Eye (tissue), 1 donor: ENCODE data around the gene PNPLA1.

Experiments used
- DNase-seq: peaks from one replicate; pipeline ENCODE4 v3.0.0-alpha.2; 2015

PNPLA1 gene

GRCh38 chr6:36246506-36247268 is 23.2 kb upstream of the PNPLA1 start:
- DNase-seq = no peak

GRCh38 chr6:36247693-36248092 is 22.2 kb upstream of the PNPLA1 start:
- no peak for DNase-seq

GRCh38 chr6:36248980-36249379 is 20.9 kb upstream of the PNPLA1 start:
- DNase-seq = no peak

- DNase-seq = no peak
Observed at GRCh38 chr6:36249536-36249935, 20.3 kb upstream of the PNPLA1 start.

DNA sequence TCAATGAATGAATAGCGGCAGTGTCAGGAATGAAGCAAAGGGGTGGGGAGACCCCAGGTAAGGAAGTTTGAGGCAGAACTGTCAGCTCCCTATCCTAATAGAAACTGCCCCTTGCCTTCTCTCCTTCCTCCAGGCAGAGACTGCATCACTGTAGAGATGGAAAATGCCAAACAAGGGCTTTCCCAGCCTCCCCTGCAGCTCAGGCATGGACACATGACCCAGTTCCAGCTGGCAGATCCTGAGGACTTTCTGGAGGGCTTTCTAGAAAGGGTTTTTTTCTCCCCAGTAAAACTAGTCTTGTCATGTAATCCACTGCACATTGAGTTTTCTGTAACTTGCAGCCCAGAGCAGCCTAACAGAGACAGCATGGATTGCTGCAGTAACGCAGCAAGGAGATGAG is 17.9 kb upstream of the PNPLA1 start:
- no peak for DNase-seq

- no peak for DNase-seq
Observed at GRCh38 chr6:36263390-36264000, 6.4 kb upstream of the PNPLA1 start.

DNA sequence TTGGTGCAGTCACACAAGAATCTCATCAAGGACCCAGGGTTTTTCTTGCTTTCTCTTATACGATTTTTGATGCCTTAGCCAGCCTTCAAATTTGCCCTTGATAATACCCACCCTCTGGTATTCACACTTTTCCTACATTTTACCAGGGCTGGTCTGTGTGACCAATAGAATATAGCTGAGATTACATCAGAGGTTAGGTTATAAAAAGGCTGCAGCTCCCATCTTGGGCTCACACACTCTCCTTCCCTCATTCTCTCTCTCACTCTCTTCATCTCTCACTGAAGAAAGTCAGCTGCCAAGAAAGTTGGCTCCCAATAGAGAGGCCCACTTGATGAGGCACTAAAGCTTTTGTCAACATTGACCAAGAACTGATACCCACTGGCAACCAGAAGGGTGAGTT is 4.1 kb upstream of the PNPLA1 start:
- DNase-seq = no peak

DNA sequence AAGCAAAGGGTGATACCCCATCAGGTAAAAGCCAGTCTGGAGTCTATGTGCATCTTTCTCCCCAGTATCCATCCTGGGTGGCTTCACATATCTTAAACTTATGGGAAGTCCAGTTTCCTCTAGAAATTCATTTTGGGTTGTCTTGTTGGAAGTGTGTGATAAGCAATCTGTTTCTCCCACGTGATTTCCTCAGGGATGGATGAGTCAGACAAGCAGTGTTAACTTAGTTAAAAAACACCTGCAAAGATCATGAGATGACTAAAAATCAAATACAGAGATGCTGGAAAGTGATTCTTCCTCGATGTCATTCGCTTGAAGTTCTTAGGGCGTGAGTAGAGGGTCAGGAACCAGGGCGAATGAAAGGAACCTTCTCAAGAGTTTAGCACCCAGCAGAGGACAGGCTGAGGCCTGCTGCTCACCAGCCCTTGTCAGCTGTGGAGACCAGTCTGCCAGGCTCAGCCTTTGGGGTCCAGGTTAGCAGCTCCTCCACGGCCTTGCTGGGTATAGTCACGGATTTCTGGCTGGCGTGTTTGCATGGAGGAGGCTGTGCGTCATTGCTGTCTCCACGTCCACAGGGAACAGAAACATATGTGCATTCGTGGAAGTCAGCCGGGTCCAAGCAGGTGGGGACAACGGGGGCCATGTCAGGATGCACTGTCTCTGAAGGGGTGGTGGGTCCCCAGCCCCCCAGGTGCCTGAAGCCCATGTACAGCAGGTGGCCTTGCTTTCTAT is 2.8 kb upstream of the PNPLA1 start:
- no peak for DNase-seq

DNA sequence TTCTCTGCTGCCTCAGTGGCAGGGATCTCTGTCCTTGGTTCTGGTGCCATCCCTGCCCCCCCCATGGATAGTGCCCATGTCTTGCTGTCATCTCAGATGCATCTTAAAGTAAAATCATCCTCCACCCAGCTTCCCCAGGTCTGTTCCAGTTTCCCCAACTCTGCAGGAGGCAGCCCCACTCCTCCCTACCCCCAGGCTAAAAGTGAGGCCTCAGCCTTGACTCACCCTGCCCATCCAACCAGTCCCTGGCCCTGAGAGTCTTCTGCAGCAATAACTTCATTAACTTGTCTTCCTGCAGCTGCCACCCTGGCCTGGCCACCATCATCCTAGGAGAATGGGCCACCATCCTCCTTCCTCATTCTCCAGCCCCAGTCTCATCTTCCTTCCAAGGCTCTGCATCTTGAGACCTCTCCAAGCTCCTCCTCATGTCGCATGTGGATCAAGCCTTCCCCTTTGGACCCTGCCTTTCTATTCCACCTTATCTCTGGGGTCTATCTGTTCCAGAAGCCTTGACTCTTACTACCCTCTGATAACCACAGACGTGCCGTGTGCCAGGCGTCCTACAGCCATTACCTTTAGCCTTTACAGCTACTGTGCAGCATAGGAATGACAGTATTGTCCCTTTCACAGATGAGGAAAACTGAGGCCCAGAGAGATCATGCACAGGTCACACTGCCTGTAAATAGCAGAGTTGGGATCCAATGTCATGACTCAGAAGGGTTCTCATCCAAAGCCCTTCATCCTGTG is 2.0 kb upstream of the PNPLA1 start:
- DNase-seq = no peak

- no peak for DNase-seq
Observed at GRCh38 chr6:36268478-36269275, 1.2 kb upstream of the PNPLA1 start.

DNA sequence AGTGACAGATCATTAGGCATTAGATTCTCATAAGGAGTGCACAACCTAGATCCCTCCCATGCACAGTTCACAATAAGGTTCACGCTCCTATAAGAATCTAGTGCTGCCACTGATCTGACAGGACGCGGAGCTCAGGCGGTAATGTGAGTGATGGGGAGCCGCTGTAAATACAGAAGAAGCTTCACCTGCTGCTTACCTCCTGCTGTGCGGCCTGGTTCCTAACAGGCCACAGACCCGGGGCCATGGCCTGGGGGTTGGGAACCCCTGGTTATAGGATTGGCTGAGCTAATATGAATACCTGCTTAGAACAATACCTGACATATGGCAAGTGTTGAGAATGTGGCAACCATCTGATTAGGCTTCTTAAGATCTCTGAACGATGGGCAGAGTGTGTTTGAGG is 2.4 kb downstream of the PNPLA1 start:
- no peak for DNase-seq

DNA sequence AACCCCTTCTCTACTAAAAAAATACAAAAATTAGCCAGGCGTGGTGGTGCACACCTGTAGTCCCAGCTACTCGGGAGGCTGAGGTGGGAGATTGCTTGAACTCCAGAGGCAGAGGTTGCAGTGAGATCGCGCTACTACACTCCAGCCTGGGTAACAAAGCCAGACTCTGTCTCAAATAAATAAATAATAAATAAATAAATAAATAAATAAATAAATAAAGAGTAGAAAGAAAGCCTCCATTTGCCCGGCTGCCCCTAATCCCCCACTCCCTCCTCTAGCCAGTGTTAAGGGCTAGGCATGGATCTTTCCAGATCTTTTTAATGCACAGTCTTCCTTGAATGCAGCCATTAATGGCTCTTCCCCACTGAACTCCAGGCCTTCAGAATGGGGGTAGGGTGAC is 3.2 kb downstream of the PNPLA1 start:
- DNase-seq = no peak

DNA sequence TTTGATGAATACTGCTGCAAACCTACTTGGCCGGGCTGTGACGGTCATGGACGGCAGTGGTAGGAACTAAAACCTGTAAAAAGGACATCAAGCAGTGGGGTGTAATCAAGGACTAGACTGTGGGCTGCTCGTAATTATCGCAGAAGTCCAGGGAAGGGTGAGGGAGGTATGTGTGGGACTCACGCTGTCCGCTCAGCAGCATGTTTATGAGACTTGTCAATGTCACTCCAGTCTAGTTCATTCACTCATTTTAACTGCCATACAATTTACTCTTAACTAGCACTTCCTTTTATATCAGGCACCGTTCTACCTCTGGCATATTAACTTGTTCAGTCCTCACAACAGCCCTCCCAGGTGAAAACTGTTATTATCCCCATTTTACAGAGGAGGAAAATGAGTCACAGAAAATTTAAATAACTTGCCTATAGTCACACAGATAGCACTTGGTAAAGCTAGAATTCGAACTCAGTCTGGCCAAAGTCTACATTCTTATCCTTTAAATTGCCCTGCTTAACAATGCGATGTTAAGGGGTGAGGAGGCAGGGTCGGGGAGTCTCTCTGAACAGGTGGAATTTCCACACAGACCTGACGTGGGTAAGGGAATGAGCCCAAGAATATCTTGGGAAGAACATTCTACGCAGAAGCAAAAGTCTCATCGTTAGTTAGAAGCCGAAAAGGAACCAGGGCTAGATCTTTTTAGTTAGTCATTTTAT is 4.1 kb downstream of the PNPLA1 start:
- no peak for DNase-seq

DNA sequence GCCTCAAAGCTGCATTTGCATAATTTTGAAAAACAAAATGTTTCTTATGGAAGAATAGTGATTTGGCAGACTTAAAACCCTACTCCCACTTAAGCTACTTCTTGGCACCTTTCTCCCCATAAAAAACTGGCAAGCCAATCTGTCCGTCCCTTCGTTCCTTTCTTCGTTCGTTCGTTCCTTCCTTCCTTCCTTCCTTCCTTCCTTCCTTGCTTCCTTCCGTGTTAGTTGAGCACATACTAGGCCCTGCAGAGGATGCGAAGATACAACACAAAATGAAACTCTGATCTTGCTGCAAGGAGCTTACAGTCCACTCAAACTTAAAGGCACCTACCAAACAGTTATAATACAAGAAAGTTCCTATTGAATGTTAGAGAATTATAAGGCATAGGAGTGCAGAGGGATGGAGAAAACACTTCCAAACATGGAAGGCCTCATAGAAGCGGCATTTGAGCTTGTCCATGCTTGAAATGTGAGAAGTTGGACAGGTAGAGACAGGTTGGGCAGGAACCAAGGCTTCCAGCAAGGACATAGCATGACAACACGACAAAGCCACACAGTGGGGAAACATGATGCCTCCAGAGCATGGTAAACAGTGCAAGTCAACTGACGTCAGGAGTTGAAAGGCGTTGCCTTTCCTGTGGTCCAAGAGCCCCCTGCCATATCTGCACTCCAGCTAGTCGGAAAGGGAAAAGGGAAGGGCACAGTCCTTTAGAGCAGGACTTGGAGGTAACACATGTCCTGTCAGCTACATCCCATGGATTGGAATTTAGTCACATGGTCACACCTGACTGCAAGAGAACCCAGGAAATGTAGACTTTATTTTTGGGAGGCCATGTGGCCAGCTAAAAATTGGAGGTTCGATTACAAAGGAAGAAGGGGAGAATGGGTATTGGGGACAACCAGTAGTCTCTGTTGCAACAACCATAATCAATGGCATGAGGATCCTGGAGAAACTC is 7.0 kb downstream of the PNPLA1 start:
- no peak for DNase-seq

DNA sequence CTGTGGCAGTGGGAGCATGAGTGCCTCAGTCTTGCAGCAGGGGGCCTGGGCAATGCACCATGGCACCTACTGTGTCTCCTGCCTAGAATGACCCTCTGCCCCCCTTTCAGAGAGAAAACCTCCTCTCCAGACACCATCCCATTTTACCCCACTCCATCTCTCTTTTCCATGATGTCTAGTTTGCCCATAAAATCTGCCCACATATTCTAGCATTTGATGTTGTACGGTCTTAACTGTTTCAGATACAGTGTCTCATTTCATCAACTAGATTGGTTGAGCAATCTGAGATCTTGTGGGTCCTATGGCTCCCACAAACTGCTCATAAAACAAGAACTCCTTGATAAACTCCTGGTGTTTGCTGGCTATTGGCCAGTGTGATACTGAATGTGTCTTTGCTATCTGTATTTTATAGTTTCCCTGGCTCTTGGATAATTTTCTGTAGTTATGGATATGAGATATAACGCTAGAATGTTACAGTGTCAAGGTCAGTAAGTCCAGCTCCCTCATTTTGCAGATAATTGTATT is 8.1 kb downstream of the PNPLA1 start:
- DNase-seq = no peak

DNA sequence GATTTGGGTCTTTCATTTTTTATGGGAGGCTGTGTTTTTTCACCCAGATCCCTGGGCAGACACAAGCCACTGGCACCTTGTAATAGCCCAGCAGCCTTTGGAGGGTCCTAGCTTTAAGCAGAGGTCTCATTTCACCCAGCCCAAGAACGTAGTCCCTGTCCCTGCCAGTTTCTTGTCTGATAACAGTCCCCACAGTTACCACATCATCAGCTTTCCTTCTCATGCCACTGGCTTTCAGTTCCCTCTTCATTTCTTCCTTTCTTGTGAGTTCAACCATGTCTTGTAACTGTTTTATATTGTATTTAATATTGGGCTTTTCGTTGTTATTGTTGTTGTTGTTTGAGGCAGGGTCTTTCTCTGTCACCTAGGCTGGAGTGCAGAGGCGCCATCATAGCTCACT is 10.6 kb downstream of the PNPLA1 start:
- DNase-seq = no peak

DNA sequence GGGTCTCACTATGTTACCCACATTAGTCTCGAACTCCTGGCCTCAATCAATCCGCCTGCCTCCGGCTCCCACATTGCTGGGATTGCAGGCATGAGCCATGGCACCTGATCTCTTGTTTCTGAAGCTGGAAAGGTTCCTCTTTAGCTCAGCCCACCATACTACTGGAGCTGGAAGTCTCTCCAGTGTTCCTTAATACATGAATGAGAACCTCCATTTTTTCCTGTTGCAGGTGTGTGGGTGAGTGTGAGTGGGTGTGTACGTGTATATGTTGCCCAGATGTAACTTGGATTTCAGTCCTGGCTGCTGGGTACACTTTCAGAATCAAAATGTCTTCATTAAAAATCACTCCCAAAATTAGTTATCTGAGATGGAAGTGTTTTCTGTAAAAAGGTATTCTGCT is 11.1 kb downstream of the PNPLA1 start:
- no peak for DNase-seq

DNA sequence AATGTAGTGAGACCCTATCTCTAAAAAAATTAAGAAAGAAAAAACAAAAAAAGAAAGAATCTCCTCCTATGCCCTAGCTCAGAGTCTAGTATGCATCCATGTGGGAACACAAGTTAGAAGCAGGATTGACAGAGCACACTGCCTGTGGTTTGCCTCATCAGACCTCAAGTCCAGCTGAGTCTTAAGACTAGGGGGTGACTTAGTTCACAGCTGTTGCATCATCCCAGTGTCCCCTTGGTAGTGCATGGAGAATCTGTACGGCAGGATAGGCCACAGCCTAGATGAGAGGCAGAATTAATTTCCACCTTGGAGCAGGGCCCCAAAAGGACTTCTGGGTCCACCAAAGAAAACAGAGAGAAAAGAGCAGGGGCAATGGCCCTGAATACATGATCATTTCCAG is 13.7 kb downstream of the PNPLA1 start:
- DNase-seq = no peak

DNA sequence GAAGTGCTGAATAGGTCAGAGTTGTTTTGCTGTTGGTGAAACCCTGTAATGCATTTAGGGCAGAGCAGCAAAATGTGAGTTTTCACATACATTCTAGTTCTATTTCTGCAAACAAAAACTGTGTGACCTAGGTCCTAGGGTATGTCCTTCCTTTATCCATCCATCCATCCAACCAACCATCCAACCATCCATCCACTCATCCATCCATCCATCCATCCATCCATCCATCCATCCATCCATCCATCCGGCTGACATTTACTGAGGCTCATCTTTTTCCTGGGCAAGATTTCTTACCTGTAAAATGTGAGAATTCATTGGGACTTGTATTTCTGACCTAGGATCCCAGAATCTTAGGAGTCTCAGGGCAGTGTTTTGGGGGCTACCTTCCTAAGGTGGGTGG is 14.5 kb downstream of the PNPLA1 start:
- no peak for DNase-seq

DNA sequence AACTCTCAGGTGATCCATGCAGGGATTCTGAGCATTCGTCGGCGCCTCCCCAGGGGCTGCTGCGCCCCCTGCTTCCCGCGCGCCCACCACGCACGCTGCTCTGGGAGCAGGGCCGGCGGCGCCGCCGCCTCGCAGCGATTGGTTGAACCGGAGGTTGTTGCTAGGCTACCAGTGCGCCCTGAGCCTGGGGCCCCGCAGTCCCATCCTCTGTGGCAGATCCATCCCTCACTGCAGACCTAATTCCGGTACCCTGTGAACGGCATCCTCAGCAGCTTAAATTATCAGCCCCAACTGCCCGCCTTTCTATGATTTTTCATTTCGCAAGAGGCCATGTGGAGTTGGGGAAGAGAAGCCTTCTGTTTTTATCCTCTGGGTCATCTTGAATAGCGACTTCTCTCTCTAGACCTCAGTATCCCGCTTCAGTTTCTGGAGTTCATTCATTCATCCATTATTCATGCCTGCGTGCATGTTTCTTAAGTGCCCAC is 15.4 kb downstream of the PNPLA1 start:
- DNase-seq = peak; percentile 85
